Measurements from ENCODE around the gene SWAP70.

- no peak for TF ChIP-seq MAX (IDR thresholded peaks at IDR 0.05)
- TF ChIP-seq EP300 (IDR thresholded peaks at IDR 0.05; ENCODE audit: borderline replicate concordance), result no peak
- no peak for TF ChIP-seq REST (IDR thresholded peaks at IDR 0.05; ENCODE audit: low read depth)
- no peak for TF ChIP-seq CREB1 (IDR thresholded peaks at IDR 0.05; ENCODE audit: low read depth)
- TF ChIP-seq TEAD4 (IDR thresholded peaks at IDR 0.05), result no peak
- no peak for TF ChIP-seq NFIC (IDR thresholded peaks at IDR 0.05)
- no peak for TF ChIP-seq RAD21 (IDR thresholded peaks at IDR 0.05; ENCODE audit: low read depth)
- no peak for TF ChIP-seq TAF1 (IDR thresholded peaks at IDR 0.05; ENCODE audit: low read depth)
- TF ChIP-seq CEBPB (IDR thresholded peaks at IDR 0.05), result no peak
These were observed 27.2 kb upstream of the SWAP70 start for GRCh38 chr11:9636691-9637090.

Data from Ishikawa (cell line).